Measurements from ENCODE around the gene POLR1C. TPM values are rescaled to one million over a fixed set of nuclear protein-coding genes. Genes with fewer than 3 reads are reported as not detected.

The POLR1C gene
- total and polyA plus RNA-seq, 10 of the 15 experiments (the other 5 are each of a cell fraction or from before 2014, with no cell fraction given): 40.0 to 180 (median 66.2) TPM

GRCh38 chr6:43500921-43501320 lies 16.0 kb upstream of the POLR1C start (continued):
- no peak for TF ChIP-seq MTA3 (IDR thresholded peaks at IDR 0.05; ENCODE audit: borderline replicate concordance, low read length)
- no peak for TF ChIP-seq ZNF217 (IDR thresholded peaks at IDR 0.05)
- no peak for TF ChIP-seq PAX5 (IDR thresholded peaks at IDR 0.05; ENCODE audit: borderline replicate concordance, low read depth, low read length)
- no peak for TF ChIP-seq RAD21 (IDR thresholded peaks at IDR 0.05; ENCODE audit: insufficient read depth, low read depth, low read length)
- no peak for TF ChIP-seq NR2C1 (IDR thresholded peaks at IDR 0.05)
- TF ChIP-seq BACH1 (IDR thresholded peaks at IDR 0.05; ENCODE audit: borderline replicate concordance): no peak
- no peak for TF ChIP-seq POU2F2 (IDR thresholded peaks at IDR 0.05; ENCODE audit: borderline replicate concordance, low read depth, low read length)
- TF ChIP-seq CHD1 (IDR thresholded peaks at IDR 0.05; ENCODE audit: low read depth, low read length): no peak
- TF ChIP-seq SMC3 (IDR thresholded peaks at IDR 0.05; ENCODE audit: borderline replicate concordance, low read length): no peak
- TF ChIP-seq, protein P1, sequence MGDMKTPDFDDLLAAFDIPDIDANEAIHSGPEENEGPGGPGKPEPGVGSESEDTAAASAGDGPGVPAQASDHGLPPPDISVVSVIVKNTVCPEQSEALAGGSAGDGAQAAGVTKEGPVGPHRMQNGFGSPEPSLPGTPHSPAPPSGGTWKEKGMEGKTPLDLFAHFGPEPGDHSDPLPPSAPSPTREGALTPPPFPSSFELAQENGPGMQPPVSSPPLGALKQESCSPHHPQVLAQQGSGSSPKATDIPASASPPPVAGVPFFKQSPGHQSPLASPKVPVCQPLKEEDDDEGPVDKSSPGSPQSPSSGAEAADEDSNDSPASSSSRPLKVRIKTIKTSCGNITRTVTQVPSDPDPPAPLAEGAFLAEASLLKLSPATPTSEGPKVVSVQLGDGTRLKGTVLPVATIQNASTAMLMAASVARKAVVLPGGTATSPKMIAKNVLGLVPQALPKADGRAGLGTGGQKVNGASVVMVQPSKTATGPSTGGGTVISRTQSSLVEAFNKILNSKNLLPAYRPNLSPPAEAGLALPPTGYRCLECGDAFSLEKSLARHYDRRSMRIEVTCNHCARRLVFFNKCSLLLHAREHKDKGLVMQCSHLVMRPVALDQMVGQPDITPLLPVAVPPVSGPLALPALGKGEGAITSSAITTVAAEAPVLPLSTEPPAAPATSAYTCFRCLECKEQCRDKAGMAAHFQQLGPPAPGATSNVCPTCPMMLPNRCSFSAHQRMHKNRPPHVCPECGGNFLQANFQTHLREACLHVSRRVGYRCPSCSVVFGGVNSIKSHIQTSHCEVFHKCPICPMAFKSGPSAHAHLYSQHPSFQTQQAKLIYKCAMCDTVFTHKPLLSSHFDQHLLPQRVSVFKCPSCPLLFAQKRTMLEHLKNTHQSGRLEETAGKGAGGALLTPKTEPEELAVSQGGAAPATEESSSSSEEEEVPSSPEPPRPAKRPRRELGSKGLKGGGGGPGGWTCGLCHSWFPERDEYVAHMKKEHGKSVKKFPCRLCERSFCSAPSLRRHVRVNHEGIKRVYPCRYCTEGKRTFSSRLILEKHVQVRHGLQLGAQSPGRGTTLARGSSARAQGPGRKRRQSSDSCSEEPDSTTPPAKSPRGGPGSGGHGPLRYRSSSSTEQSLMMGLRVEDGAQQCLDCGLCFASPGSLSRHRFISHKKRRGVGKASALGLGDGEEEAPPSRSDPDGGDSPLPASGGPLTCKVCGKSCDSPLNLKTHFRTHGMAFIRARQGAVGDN (IDR thresholded peaks at IDR 0.05): no peak

GRCh38 chr6:43502666-43503065 lies 14.2 kb upstream of the POLR1C start:
- no peaks in the 10 kb centered on the region for H3K27me3 ChIP-seq (replicated peaks in 1 of 2; ENCODE audit: control insufficient read depth in 2 of 2, insufficient read depth in 2 of 2, low read length in 1 of 2)
- no peaks in the 10 kb centered on the region for H3K9me3 ChIP-seq (replicated peaks; ENCODE audit: control insufficient read depth, insufficient read depth, low read length)
- 70% methylated on average over 4 of the region's 4 CpGs for WGBS (ENCODE audit: insufficient coverage, insufficient replicate concordance, low lambda C conversion rate, missing lambda C conversion rate)
- ATAC-seq (no peak), DNase-seq (ENCODE audit: low read depth, low spot score) (no peak), FAIRE-seq (no peak)
- peaks cover 14 to 29% of the 10 kb centered on the region in 2 experiments; a peak in 3 of 4 replicates for H3K36me3 ChIP-seq (ENCODE audit: control insufficient read depth in 2 of 2, insufficient read depth in 2 of 2, low read length in 1 of 2)
- no peaks in the 10 kb centered on the region for H3K4me1 ChIP-seq (ENCODE audit: control insufficient read depth, insufficient read depth, low read length)
- CTCF ChIA-PET: interaction anchor here (1.2 kb wide), 1 partner anchor 116 kb away, joined by 4 read pairs; no protein-coding TSS in a partner anchor
- in situ Hi-C loops (cut with MboI) (no loop called here), intact Hi-C loops (cut with micrococcal nuclease; ENCODE audit: unreplicated experiment) (no loop called here)
- no TSS peak for BruUV-seq (replicated peaks)
- POLR2A ChIA-PET: interaction anchor here (0.5 to 1.3 kb wide), 4 partner anchors 46 to 754 kb away, joined by 3 to 5 read pairs (median 3); no protein-coding TSS in a partner anchor
- SMC1A ChIA-PET (ENCODE audit: uncharacterized antibody, unreplicated experiment): no interaction called here
- H3K79me2 ChIP-seq (ENCODE audit: control insufficient read depth, insufficient read depth, low read length): no peaks in the 10 kb centered on the region
- H3K4me3 ChIP-seq: no peak overlapping the region
- RAD21 ChIA-PET (ENCODE audit: unreplicated experiment): interaction anchor here (0.6 to 1.4 kb wide), 3 partner anchors 33 to 508 kb away, joined by 3 read pairs; no protein-coding TSS in a partner anchor
- no peak overlapping the region for H3K27ac ChIP-seq (ENCODE audit: control insufficient read depth, insufficient read depth)
- H4K20me1 ChIP-seq (ENCODE audit: control insufficient read depth, insufficient read depth): no peaks in the 10 kb centered on the region
- no peak overlapping the region for H3K4me2 ChIP-seq (ENCODE audit: control insufficient read depth, insufficient read depth)
- no peak overlapping the region for H3K9ac ChIP-seq (ENCODE audit: control insufficient read depth, insufficient read depth, low read length)
- TF ChIP-seq FOXM1 (IDR thresholded peaks at IDR 0.05; ENCODE audit: low read depth, low read length): no peak
- no peak overlapping the region for H2AFZ ChIP-seq (ENCODE audit: control insufficient read depth, low read depth, low read length)

All from GM12878 (cell line).